ENCODE data around the gene CARS2.

GRCh38 chr13:110696776-110697175, 9.1 kb downstream of the CARS2 start:
- no peak for TF ChIP-seq SIN3A (IDR thresholded peaks at IDR 0.05; ENCODE audit: low read depth)
- no peak for TF ChIP-seq CTCF (IDR thresholded peaks at IDR 0.05 in 2 of 3, conservative IDR thresholded peaks at IDR 0.05 in 1 of 3; ENCODE audit: borderline replicate concordance in 1 of 3, insufficient read depth in 1 of 3, low read depth in 2 of 3, low read length in 2 of 3)
- TF ChIP-seq RAD21 (IDR thresholded peaks at IDR 0.05; ENCODE audit: low read depth): no peak
- no peak for TF ChIP-seq YY1 (IDR thresholded peaks at IDR 0.05; ENCODE audit: extremely low read depth, insufficient replicate concordance, low read depth, low read length)
- no peak for TF ChIP-seq JUND (IDR thresholded peaks at IDR 0.05)
- no peak for TF ChIP-seq POLR2A (IDR thresholded peaks at IDR 0.05; ENCODE audit: borderline replicate concordance, extremely low read depth, insufficient read depth, insufficient read length)
- no peak for TF ChIP-seq EZH2phosphoT487 (IDR thresholded peaks at IDR 0.05; ENCODE audit: borderline replicate concordance)
- no peak for TF ChIP-seq ZBTB33 (IDR thresholded peaks at IDR 0.05; ENCODE audit: extremely low read depth, insufficient replicate concordance, low read length)
- no peak for TF ChIP-seq POLR2AphosphoS5 (IDR thresholded peaks at IDR 0.05; ENCODE audit: low read depth, low read length)
- TF ChIP-seq SP1 (IDR thresholded peaks at IDR 0.05; ENCODE audit: low read depth): no peak
- no peak for TF ChIP-seq CEBPB (IDR thresholded peaks at IDR 0.05; ENCODE audit: low read depth)
- no peak for TF ChIP-seq EZH2 (IDR thresholded peaks at IDR 0.05)
- TF ChIP-seq REST (IDR thresholded peaks at IDR 0.05; ENCODE audit: low read depth): no peak

Data from HCT116 (cell line).